Kidney epithelial cell (primary cell): ENCODE data around the gene EMD. TPM values are rescaled to one million over a fixed set of nuclear protein-coding genes. Genes with fewer than 3 reads are reported as not detected.
"Not testable (repeated sequence)": the region's sequence is repeated elsewhere in the genome, so short reads cannot be mapped to it uniquely, and the experiment has no call there.

ENCODE experiments used
- DNase-seq: peaks from one replicate; pipeline ENCODE4 v3.0.0-alpha.2; 2010; ENCODE audit warnings: low read depth
- H3K27me3 ChIP-seq: 2 replicates; pipeline ENCODE4 v1.6.0; 2011; ENCODE audit warnings: low read length; ENCODE audit not compliant: control insufficient read depth, insufficient read depth
- H3K36me3 ChIP-seq: 2 replicates; pipeline ENCODE4 v1.5.1; 2011; ENCODE audit warnings: low read length; ENCODE audit not compliant: control insufficient read depth, insufficient read depth
- H3K4me3 ChIP-seq: 2 replicates; pipeline ENCODE4 v1.5.1; 2011; ENCODE audit warnings: low read depth, mild to moderate bottlenecking, control low read depth, low read length
- CTCF ChIP-seq: IDR thresholded peaks from 2 replicates; pipeline ENCODE4 v1.5.1; 2011; ENCODE audit warnings: mild to moderate bottlenecking, moderate library complexity, low read length, control low read depth, inconsistent platforms; ENCODE audit not compliant: insufficient read depth, poor library complexity, severe bottlenecking
- total RNA-seq: library from RNA; depleted of rRNA; stranded (reverse); fragments of >200 nt; gene quantifications from 2 replicates; pipeline ENCODE4 v1.2.3, GENCODE V29; 2015

The EMD gene
- 56.2 and 60.5 TPM in 2 replicates for total RNA-seq

DNA sequence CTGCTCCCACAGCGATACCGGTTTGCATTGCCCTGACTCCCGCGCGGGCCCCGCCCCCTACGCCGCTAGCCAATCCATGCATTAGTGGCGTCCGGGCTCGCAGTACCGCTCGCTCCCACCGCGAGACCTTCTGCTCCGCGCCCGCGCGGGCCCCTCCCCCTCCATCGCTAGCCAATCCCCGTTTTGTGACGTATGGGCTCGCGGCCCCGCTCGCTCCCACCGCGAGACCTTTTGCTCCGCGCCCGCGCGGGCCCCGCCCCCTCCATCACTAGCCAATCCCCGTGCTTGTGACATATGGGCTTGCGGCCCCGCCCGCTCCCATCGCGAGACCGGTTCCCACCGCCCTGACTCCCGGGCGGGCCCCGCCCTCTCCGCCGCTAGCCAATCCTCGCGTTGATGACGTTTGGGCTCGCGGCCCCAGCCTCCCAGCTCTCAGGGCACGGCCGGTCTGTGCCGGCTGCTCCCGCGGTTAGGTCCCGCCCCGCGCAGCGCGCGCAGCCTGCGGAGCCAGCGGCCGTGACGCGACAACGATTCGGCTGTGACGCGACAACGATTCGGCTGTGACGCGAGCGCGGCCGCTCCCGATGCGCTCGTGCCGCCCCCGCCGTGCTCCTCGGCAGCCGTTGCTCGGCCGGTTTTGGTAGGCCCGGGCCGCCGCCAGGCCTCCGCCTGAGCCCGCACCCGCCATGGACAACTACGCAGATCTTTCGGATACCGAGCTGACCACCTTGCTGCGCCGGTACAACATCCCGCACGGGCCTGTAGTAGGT, at the start of gene EMD:
EMD (plus strand) TSS at position 497 of the 770 bp plus-strand sequence; CDS start at position 687, 190 bp downstream.
- TF ChIP-seq CTCF = no peak
- peak; percentile 73 for DNase-seq
- H3K36me3 ChIP-seq = no peaks in the 10 kb centered on the region
- H3K4me3 ChIP-seq = peak within 1 kb of the TSS; percentile 78
- no peaks in the 10 kb centered on the region for H3K27me3 ChIP-seq

DNA sequence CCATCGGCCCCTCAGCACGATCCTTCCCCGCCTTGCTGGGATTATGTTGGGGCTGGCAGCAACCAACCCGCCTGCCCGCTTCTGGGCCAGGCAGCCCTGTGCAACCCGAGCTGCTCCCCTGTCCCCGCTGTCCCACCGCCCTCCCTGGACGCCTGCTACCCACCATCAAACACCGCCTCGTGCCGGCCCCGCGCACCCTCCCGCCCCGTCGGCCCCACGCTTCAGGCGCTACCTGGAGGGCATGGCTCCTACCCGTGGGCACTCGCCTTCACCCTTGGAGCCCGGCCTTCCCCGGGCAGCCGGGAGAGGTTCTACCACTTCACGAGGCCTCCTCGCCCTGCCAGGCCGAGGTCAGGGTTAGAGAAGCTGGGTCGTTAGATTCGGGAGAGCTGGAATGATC, 46.5 kb upstream of the EMD start:
- no peak overlapping the region for H3K4me3 ChIP-seq
- no peak for DNase-seq
- H3K27me3 ChIP-seq = no peaks in the 10 kb centered on the region
- no peaks in the 10 kb centered on the region for H3K36me3 ChIP-seq
- no peak for TF ChIP-seq CTCF

GRCh38 chrX:154333116-154333515, 46.0 kb upstream of the EMD start:
- Histone ChIP-seq H3K4me3 (no peak overlapping the region), H3K27me3 (no peaks in the 10 kb centered on the region), H3K36me3 (no peaks in the 10 kb centered on the region)
- TF ChIP-seq CTCF = no peak
- DNase-seq = no peak

GRCh38 chrX:154333837-154334271, 45.2 kb upstream of the EMD start:
- TF ChIP-seq CTCF = no peak
- no peaks in the 10 kb centered on the region for H3K27me3 ChIP-seq
- H3K4me3 ChIP-seq = no peak overlapping the region
- no peak for DNase-seq
- no peaks in the 10 kb centered on the region for H3K36me3 ChIP-seq

DNA sequence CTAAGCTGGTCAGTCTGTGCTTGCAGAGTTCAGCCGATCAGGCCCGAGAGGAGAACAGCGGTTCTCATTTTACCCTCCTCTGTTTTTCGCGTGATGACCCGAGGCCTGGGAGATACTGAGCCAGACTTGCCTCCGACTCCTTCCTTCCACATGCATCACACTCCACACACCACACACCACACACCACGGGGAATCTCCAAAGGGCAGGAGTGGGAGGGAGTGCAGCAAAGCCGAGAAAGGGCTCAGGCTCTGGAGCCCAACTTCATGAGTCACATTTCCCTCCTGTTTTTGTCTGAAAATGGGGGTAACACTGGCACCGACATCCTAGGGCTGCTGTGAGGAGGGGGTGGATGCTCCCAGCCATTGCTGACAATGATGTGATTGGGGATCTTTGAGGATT, 44.6 kb upstream of the EMD start:
- DNase-seq = no peak

GRCh38 chrX:154341399-154342298, 37.4 kb upstream of the EMD start:
- not testable (repeated sequence) for DNase-seq, H3K27me3 ChIP-seq, H3K36me3 ChIP-seq, H3K4me3 ChIP-seq

More for the DNA sequence above, 44.6 kb upstream of the EMD start:
- H3K4me3 ChIP-seq = no peak overlapping the region
- H3K27me3 ChIP-seq = no peaks in the 10 kb centered on the region
- TF ChIP-seq CTCF = no peak
- H3K36me3 ChIP-seq = no peaks in the 10 kb centered on the region

DNA sequence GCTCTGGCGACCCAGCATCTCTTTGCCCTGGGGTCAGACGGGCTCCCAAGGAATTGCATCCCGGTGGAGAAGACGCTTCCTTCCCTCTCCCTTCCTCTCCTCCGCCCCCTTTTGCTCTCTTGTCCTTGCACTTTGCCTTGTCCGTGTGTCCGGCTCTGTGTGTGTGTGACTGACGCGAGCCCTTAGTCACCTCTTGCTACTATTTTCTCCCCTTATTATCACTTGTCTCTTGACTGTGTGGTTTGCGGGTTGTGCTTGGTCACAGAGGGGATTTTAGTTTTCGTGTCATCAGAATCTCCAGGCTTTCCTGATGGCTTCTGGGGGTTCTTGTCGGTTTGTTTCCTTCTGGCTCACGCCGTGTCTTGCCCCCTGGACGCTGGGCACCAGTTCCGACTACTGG, 36.0 kb upstream of the EMD start:
- DNase-seq, H3K4me3 ChIP-seq, H3K27me3 ChIP-seq, H3K36me3 ChIP-seq: not testable (repeated sequence)

DNA sequence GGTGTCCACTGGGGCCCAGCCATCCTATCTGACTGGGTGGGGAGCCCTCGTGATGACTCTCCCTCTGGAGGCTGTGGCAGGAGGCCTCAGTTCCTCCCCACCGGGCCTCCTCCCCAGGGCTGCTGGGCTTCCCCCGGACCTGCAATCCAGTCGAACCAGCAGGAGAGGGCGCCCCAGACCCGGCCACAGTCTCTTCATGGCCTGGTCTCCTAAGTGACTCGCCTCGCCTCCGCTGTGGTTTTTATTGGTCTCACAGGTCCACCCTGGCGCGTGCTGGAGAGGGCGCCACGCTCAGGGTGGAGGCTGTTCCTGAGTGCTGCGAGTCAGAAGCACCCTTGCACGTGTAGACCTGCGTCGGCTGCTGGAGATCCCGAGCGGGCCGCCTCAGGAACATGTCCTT, 35.5 kb upstream of the EMD start:
- not testable (repeated sequence) for H3K27me3 ChIP-seq, H3K36me3 ChIP-seq, DNase-seq, H3K4me3 ChIP-seq
